Gastroesophageal sphincter (tissue), 4 donors: ENCODE measurements around the gene ABI2. TPM values are rescaled to one million over a fixed set of nuclear protein-coding genes. Genes with fewer than 3 reads are reported as not detected.

Source experiments
- ATAC-seq: fragments of 150-250 bp; one replicate; pipeline ENCODE4 v1.9.1; 2016; ENCODE audit warnings: mild to moderate bottlenecking, moderate library complexity
- H3K27ac ChIP-seq, 4 donors: fragments of 200-600 bp; sonication (generic) in 3 of 4; 1 replicate in 3 of 4; 2 replicates in 1 of 4; pipeline ENCODE4 v1.5.1; 2016 to 2019
- H3K27me3 ChIP-seq: fragments of 200-600 bp; sonication (generic); one replicate; pipeline ENCODE4 v1.5.1; 2019
- H3K36me3 ChIP-seq, 2 donors: fragments of 200-600 bp; sonication (generic); one replicate each; pipeline ENCODE4 v1.5.1; 2019; ENCODE audit warnings: control low read depth in 1 of 2
- H3K4me1 ChIP-seq, 3 donors: fragments of 200-600 bp; sonication (generic); 1 replicate in 2 of 3; 2 replicates in 1 of 3; pipeline ENCODE4 v1.5.1; 2016 to 2019; ENCODE audit warnings: control low read depth in 2 of 3
- H3K4me3 ChIP-seq, 2 donors: fragments of 200-600 bp; sonication (generic); one replicate each; pipeline ENCODE4 v1.5.1; 2019; ENCODE audit warnings: mild to moderate bottlenecking in 1 of 2, moderate library complexity in 1 of 2
- H3K9me3 ChIP-seq, 3 donors: fragments of 200-600 bp; sonication (generic); one replicate each; pipeline ENCODE4 v1.5.1; 2017 to 2019; ENCODE audit warnings: control low read depth in 2 of 3
- EP300 ChIP-seq: sonication (generic); formaldehyde crosslinking; IDR thresholded peaks from one replicate; pipeline ENCODE4 v1.6.1; 2017; ENCODE audit warnings: antibody characterized with exemption, mild to moderate bottlenecking
- POLR2A ChIP-seq, 2 donors: fragments of 450-650 bp; IDR thresholded peaks; one replicate each; pipeline ENCODE4 v1.6.1; 2017; ENCODE audit warnings: antibody characterized with exemption in 2 of 2, mild to moderate bottlenecking in 2 of 2, moderate library complexity in 1 of 2
- POLR2AphosphoS5 ChIP-seq: sonication (generic); formaldehyde crosslinking; IDR thresholded peaks from one replicate; pipeline ENCODE4 v1.6.1; 2017; ENCODE audit warnings: antibody characterized with exemption
- WGBS, 2 donors: methylation state at CpG; one replicate each; pipeline ENCODE4 v1.1.5; 2018; ENCODE audit warnings: low coverage in 1 of 2; 5-methylcytosine and 5-hydroxymethylcytosine counted together
- total RNA-seq, 4 donors: library from RNA; depleted of rRNA; stranded (reverse); fragments of >200 nt; gene quantifications; one replicate each; pipeline ENCODE4 v1.1.0, GENCODE V29; 2016
- TF ChIP-seq, protein P1 (sequence below), 4 experiments: fragments of 200-600 bp in 2 of 4; fragments of 450-650 bp in 2 of 4; sonication (generic) in 1 of 4; IDR thresholded peaks; one replicate each; pipeline ENCODE4 v1.5.1; 2017 to 2019; ENCODE audit warnings: antibody characterized with exemption in 4 of 4, mild to moderate bottlenecking in 2 of 4, moderate library complexity in 2 of 4

ABI2 gene
- total RNA-seq, 4 donors from 2014 or later, result 33.0 to 57.5 (median 45.0) TPM

DNA sequence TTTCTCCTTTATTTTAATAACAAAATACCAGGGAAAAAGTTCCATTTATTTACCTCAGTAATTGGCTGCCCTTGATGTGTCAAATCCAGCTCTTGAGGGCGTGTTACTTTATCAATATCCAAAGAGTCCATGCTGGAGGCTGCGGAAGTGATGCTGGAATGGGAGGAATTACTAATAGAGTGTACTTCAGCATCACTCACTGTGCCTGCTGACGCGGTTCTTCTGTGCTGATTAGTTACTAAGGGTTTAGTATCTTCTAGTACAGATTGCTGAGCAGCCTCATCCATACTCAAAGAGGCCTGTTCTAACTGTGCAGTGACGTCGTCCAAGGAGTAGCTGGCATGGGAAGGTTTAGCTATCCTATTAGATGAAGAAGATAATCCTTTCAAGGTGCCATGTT, 161.3 kb downstream of the ABI2 start:
- no peak for TF ChIP-seq POLR2A (IDR thresholded peaks at IDR 0.05)
- no peak for TF ChIP-seq EP300
- TF ChIP-seq, protein P1, sequence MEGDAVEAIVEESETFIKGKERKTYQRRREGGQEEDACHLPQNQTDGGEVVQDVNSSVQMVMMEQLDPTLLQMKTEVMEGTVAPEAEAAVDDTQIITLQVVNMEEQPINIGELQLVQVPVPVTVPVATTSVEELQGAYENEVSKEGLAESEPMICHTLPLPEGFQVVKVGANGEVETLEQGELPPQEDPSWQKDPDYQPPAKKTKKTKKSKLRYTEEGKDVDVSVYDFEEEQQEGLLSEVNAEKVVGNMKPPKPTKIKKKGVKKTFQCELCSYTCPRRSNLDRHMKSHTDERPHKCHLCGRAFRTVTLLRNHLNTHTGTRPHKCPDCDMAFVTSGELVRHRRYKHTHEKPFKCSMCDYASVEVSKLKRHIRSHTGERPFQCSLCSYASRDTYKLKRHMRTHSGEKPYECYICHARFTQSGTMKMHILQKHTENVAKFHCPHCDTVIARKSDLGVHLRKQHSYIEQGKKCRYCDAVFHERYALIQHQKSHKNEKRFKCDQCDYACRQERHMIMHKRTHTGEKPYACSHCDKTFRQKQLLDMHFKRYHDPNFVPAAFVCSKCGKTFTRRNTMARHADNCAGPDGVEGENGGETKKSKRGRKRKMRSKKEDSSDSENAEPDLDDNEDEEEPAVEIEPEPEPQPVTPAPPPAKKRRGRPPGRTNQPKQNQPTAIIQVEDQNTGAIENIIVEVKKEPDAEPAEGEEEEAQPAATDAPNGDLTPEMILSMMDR (IDR thresholded peaks at IDR 0.05), result no peak
- TF ChIP-seq POLR2AphosphoS5, result no peak
- Histone ChIP-seq H3K4me3 (no peak overlapping the region), H3K36me3 (peaks cover 3 to 39% of the 10 kb centered on the region in 2 donors), H3K27ac (no peak overlapping the region), H3K9me3 (no peaks in the 10 kb centered on the region), H3K4me1 (no peaks in the 10 kb centered on the region), H3K27me3 (no peaks in the 10 kb centered on the region)
- ATAC-seq, result no peak
- 88 to 100% methylated on average over 6 of the region's 6 CpGs for WGBS, 2 donors

DNA sequence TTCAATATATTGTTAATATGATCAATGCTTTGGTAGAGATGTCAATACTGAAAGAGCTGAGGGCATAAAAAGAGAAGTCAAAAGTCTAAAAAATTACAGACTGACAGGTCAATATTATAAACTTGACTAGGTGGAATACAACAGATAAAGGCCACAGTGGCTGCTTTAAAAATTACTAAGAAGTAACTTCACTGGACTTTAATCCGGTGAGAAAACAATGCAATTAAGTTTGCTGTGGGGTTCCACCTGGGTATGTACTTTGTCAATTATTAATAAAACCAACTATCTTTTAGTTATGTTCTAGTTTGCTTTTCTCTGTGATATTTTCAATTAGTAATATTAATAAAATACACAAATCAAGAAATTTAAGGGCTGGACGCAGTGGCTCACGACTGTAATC, 162.2 kb downstream of the ABI2 start:
- ATAC-seq, result no peak
- Histone ChIP-seq H3K4me1 (no peaks in the 10 kb centered on the region), H3K27me3 (no peaks in the 10 kb centered on the region), H3K36me3 (peaks cover 3 to 39% of the 10 kb centered on the region in 2 donors), H3K9me3 (no peaks in the 10 kb centered on the region), H3K27ac (no peak overlapping the region), H3K4me3 (no peak overlapping the region)
- TF ChIP-seq POLR2A (IDR thresholded peaks at IDR 0.05) (no peak), POLR2AphosphoS5 (no peak), EP300 (no peak)
- TF ChIP-seq, protein P1 (IDR thresholded peaks at IDR 0.05), result no peak
- WGBS, 2 donors, result 93 to 100% methylated on average over 3 of the region's 3 CpGs

DNA sequence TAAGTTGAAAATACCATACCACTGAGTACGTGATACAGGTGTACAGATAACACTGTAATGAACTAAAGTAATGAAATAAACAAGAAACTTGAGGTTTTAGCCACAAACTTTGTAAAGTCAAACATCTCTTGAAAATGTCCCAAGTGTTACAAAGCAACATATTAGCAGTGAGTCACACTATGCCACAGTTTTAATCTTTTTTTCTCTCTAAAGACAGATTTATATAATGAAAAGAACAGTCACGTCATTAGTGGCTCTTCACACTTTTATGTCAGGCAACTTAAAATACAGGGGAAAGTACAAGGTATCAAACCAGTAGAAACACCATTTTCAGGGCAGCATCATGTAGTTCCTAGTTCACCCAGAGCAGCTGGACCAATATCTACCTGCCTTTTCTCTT, 164.8 kb downstream of the ABI2 start:
- Histone ChIP-seq H3K27me3 (no peaks in the 10 kb centered on the region), H3K36me3 (peaks cover 3 to 30% of the 10 kb centered on the region in 2 donors), H3K27ac (no peak overlapping the region), H3K4me3 (no peak overlapping the region), H3K9me3 (no peaks in the 10 kb centered on the region), H3K4me1 (peaks cover 0 to 1% (median 0%) of the 10 kb centered on the region in 3 donors)
- WGBS, 2 donors, result 86 to 98% methylated on average over 2 of the region's 2 CpGs
- ATAC-seq, result no peak
- TF ChIP-seq EP300 (no peak), POLR2A (IDR thresholded peaks at IDR 0.05) (no peak), POLR2AphosphoS5 (no peak)
- TF ChIP-seq, protein P1 (IDR thresholded peaks at IDR 0.05), result no peak

Other genes with a start within 250 kb of the ABI2 start
- 10 to 100 TPM; 30.5 to 45.1 (median 32.6) TPM for gene CYP20A1, start 89.4 kb upstream of the ABI2 start, total RNA-seq
- gene RAPH1, start 206.9 kb downstream of the ABI2 start, total RNA-seq, result 10 to 100 TPM; 17.1 to 39.6 (median 21.7) TPM